Activated naive CD8-positive, alpha-beta T cell treated with anti-CD3 and anti-CD28 coated beads, Interleukin-2, amount 50 U/mL, for 24 hours (primary cell): ENCODE results near the gene MRPL43.

Experiments
- ATAC-seq: fragments of 150-1000 bp; cut with Tn5 transposase; one replicate; pipeline ENCODE4 v1.10.0; 2021
- DNase-seq: peaks from one replicate; pipeline ENCODE4 v3.0.0; 2021
- H3K27ac Mint-ChIP-seq: one replicate; pipeline ENCODE4 v1.8.0; 2021; ENCODE audit warnings: mild to moderate bottlenecking, mixed read lengths
- H3K27me3 Mint-ChIP-seq: one replicate; pipeline ENCODE4 v1.8.0; 2021; ENCODE audit warnings: mixed read lengths
- H3K36me3 Mint-ChIP-seq: one replicate; pipeline ENCODE4 v1.8.0; 2021; ENCODE audit warnings: low read depth, mixed read lengths
- H3K4me1 Mint-ChIP-seq: one replicate; pipeline ENCODE4 v1.8.0; 2021; ENCODE audit warnings: mixed read lengths
- H3K4me3 Mint-ChIP-seq: one replicate; pipeline ENCODE4 v1.8.0; 2021; ENCODE audit warnings: mild to moderate bottlenecking, moderate library complexity, mixed read lengths
- H3K9me3 Mint-ChIP-seq: one replicate; pipeline ENCODE4 v1.8.0; 2021; ENCODE audit warnings: mixed read lengths

The MRPL43 gene

DNA sequence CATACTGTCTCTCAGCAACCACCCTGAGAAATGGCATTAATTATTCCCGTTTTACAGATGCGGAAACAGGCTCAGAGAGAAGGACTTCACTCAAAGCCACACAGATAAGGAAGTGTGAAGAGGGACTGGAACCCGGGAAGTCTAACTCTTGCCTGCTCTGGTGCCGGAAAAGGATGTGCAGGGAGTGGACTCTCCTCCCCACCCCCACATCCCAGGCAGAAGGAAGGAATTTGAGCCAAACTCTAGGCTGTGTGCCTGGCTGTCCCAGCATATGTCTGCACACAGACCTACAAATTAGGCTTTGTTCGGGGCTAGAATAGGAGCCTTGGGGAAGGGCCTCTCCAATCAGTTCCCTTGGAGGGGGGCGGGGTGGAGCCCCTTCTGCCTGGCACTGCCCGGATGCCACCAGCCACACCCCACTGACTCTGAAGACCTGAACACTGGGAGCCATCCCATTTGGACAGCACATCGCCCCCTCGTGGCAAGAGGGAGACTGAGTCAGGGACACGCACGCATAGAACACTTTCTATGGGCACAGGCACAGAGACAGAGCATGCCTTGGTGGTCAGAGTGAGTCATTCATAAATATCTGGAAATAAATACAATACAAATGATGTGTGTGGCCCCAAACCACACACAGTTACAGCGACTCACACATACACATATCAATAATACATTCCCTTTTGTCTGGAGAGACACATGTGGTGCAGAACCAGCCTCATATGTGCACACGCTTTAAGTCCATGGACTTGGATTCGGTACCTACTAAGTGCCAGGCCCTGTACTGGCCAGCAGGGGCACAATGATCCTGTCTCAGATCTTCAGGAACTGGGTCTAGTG, 25.4 kb upstream of the MRPL43 start:
- H3K4me1 Mint-ChIP-seq: peaks cover 28% of the 10 kb centered on the region
- H3K36me3 Mint-ChIP-seq: no peaks in the 10 kb centered on the region
- H3K4me3 Mint-ChIP-seq: no peak overlapping the region
- peak; percentile 86 for DNase-seq
- ATAC-seq: peak; percentile 84
- peak overlapping the region; percentile 19 for H3K27ac Mint-ChIP-seq
- H3K9me3 Mint-ChIP-seq: no peaks in the 10 kb centered on the region
- H3K27me3 Mint-ChIP-seq: peaks cover 27% of the 10 kb centered on the region

- Mint-ChIP-seq H3K4me3 (no peak overlapping the region), H3K27me3 (peaks cover 18% of the 10 kb centered on the region), H3K36me3 (no peaks in the 10 kb centered on the region), H3K4me1 (peaks cover 27% of the 10 kb centered on the region), H3K9me3 (no peaks in the 10 kb centered on the region), H3K27ac (no peak overlapping the region)
- DNase-seq (no peak), ATAC-seq (no peak)
Observed at GRCh38 chr10:101011517-101012423, 24.5 kb upstream of the MRPL43 start.

GRCh38 chr10:101010329-101010728, 23.0 kb upstream of the MRPL43 start:
- Mint-ChIP-seq H3K4me1 (peaks cover 26% of the 10 kb centered on the region), H3K27me3 (peaks cover 12% of the 10 kb centered on the region), H3K9me3 (no peaks in the 10 kb centered on the region), H3K27ac (no peak overlapping the region), H3K36me3 (no peaks in the 10 kb centered on the region), H3K4me3 (no peak overlapping the region)
- ATAC-seq: no peak
- DNase-seq: no peak

DNA sequence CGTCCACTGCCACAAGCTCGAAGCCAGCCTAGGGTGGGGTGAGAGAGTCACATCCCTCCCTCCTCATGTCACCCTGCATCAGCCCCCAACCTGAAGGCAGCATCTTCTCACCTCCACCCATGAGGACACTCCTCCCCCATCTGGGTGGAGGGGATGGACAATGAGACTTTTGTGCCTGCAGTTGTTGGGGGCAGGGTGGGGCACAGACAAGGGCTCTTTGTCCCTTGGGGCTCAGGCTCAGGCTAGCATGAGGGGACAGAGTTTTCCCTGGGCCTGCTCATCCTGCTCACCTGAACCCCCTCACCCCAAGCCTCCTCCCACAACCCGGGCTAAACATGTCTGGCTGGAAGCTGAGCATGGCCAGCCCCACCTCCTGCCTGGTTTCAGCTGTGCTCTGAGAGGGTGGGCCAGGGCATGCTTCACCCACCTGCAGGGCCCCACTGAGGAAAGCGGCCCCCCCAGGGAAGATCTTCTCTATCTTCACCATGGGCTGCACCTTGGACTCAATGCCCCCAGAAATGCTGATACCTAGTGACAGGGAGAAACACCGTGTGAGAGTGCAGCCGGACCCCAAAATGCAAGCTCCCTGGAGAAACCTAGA, 21.6 kb upstream of the MRPL43 start:
- Mint-ChIP-seq H3K27ac (no peak overlapping the region), H3K4me3 (no peak overlapping the region), H3K4me1 (peaks cover 12% of the 10 kb centered on the region), H3K27me3 (peaks cover 6% of the 10 kb centered on the region), H3K36me3 (no peaks in the 10 kb centered on the region), H3K9me3 (no peaks in the 10 kb centered on the region)
- ATAC-seq: no peak
- DNase-seq: no peak

GRCh38 chr10:101007915-101008822, 20.9 kb upstream of the MRPL43 start:
- Mint-ChIP-seq H3K27ac (no peak overlapping the region), H3K36me3 (no peaks in the 10 kb centered on the region), H3K9me3 (no peaks in the 10 kb centered on the region), H3K4me3 (no peak overlapping the region), H3K27me3 (peaks cover 1% of the 10 kb centered on the region), H3K4me1 (peaks cover 7% of the 10 kb centered on the region)
- no peak for DNase-seq
- ATAC-seq: no peak

DNA sequence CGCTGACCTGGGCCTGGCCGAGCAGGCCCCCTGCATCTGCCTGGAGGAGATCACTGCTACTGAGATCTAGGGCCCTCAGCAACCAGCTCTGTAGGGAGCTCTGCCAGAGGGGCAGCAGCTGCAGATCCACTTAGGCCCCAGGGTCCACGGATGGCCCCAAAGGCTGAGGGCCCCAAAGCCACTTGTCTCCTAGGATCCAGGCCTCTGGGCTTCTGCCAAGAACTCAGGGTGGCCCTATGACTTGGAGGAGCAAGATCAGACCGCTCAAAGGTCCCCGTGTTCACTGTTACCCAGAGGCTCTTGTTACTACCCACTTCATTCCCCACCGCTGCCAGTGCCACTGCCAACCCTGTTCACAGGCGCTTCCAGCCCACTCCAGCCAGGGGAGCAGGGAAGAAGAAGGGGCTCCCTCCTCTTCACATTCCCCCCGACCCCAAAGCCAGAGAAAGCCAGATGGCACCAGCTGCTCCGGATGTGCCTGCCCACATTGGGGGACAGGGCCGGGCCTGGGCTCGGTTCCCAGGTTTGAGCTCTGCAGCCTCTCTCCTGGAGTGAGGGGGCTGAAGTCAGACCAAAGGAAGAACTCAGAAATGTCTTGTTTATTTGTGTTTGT, 19.9 kb upstream of the MRPL43 start:
- H3K36me3 Mint-ChIP-seq: no peaks in the 10 kb centered on the region
- H3K27me3 Mint-ChIP-seq: no peaks in the 10 kb centered on the region
- no peak overlapping the region for H3K27ac Mint-ChIP-seq
- ATAC-seq (no peak), DNase-seq (no peak)
- no peaks in the 10 kb centered on the region for H3K4me1 Mint-ChIP-seq
- H3K4me3 Mint-ChIP-seq: no peak overlapping the region
- no peaks in the 10 kb centered on the region for H3K9me3 Mint-ChIP-seq

- H3K4me1 Mint-ChIP-seq: no peaks in the 10 kb centered on the region
- no peak overlapping the region for H3K27ac Mint-ChIP-seq
- H3K4me3 Mint-ChIP-seq: no peak overlapping the region
- DNase-seq: no peak
- no peaks in the 10 kb centered on the region for H3K27me3 Mint-ChIP-seq
- H3K9me3 Mint-ChIP-seq: no peaks in the 10 kb centered on the region
- no peak for ATAC-seq
- H3K36me3 Mint-ChIP-seq: no peaks in the 10 kb centered on the region
Observed at GRCh38 chr10:101006593-101007098, 19.3 kb upstream of the MRPL43 start.

DNA sequence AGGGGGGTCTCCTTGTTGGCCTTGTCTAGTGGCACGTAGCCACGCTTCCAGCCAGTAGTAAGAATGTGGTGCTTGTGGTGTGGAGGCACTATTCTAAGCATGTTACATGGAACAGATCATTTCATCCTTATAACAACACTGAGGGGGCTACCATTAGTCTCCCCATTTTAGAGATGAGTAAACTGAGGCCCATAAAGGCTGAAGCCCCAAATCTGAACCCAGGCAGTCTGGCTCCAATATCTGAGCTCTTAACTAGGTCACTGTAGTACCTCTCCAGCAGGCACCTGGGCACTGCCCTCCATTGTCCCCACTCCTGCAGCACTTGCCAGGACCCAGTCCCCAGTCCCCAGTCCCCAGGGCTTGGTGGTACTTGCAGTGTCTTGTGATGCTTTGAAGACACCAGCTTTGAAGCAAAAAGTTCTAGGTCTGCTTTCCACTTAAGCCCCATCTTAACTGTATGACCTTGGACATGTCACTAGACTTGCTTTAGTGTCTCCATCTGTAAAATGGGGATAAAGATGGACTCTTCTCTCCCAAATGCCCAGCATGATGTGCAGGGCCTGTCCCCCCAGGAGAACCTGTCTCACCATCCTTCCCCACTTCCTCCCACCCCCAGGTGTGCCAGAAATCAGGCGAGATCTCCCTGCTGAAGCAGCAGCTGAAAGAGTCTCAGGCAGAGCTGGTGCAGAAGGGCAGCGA, 18.7 kb upstream of the MRPL43 start:
- Mint-ChIP-seq H3K9me3 (no peaks in the 10 kb centered on the region), H3K27me3 (no peaks in the 10 kb centered on the region), H3K36me3 (no peaks in the 10 kb centered on the region), H3K27ac (no peak overlapping the region), H3K4me1 (peaks cover 2% of the 10 kb centered on the region), H3K4me3 (no peak overlapping the region)
- no peak for DNase-seq
- ATAC-seq: no peak

DNA sequence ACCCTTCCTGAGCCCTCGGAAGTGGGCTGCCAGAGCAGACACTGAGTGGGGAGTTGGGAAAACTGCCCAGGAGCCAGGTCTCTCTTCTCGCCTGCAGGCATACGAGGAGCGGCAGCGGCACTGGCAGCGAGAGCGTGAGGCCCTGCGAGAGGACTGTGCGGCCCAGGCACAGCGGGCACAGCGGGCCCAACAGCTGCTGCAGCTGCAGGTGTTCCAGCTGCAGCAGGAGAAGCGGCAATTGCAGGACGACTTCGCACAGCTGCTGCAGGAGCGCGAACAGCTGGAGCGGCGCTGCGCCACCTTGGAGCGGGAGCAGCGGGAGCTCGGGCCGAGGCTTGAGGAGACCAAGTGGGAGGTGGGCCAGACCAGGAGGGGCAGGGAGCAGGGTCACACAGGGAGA, 18.1 kb upstream of the MRPL43 start:
- H3K9me3 Mint-ChIP-seq: no peaks in the 10 kb centered on the region
- DNase-seq (no peak), ATAC-seq (no peak)
- no peak overlapping the region for H3K4me3 Mint-ChIP-seq
- H3K36me3 Mint-ChIP-seq: no peaks in the 10 kb centered on the region
- H3K27me3 Mint-ChIP-seq: no peaks in the 10 kb centered on the region
- H3K27ac Mint-ChIP-seq: no peak overlapping the region
- H3K4me1 Mint-ChIP-seq: peaks cover 5% of the 10 kb centered on the region

- DNase-seq: no peak
- no peak for ATAC-seq
- no peak overlapping the region for H3K4me3 Mint-ChIP-seq
- H3K27me3 Mint-ChIP-seq: no peaks in the 10 kb centered on the region
- H3K9me3 Mint-ChIP-seq: no peaks in the 10 kb centered on the region
- peaks cover 8% of the 10 kb centered on the region for H3K4me1 Mint-ChIP-seq
- H3K36me3 Mint-ChIP-seq: no peaks in the 10 kb centered on the region
- no peak overlapping the region for H3K27ac Mint-ChIP-seq
Observed at GRCh38 chr10:101003639-101004206, 16.4 kb upstream of the MRPL43 start.

DNA sequence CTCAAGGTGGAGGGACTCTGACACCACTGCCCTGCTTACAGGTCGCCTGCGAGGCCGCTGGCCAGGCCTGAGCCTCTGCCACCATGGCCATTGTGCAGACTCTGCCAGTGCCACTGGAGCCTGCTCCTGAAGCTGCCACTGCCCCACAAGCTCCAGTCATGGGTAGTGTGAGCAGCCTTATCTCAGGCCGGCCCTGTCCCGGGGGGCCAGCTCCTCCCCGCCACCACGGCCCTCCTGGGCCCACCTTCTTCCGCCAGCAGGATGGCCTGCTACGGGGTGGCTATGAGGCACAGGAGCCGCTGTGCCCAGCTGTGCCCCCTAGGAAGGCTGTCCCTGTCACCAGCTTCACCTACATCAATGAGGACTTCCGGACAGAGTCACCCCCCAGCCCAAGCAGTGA, 15.2 kb upstream of the MRPL43 start:
- no peaks in the 10 kb centered on the region for H3K36me3 Mint-ChIP-seq
- ATAC-seq: no peak
- H3K4me1 Mint-ChIP-seq: peaks cover 16% of the 10 kb centered on the region
- DNase-seq: no peak
- H3K9me3 Mint-ChIP-seq: no peaks in the 10 kb centered on the region
- H3K4me3 Mint-ChIP-seq: no peak overlapping the region
- no peaks in the 10 kb centered on the region for H3K27me3 Mint-ChIP-seq
- no peak overlapping the region for H3K27ac Mint-ChIP-seq

GRCh38 chr10:101001659-101002035, 14.3 kb upstream of the MRPL43 start:
- no peaks in the 10 kb centered on the region for H3K36me3 Mint-ChIP-seq

More at GRCh38 chr10:101001659-101002035, 14.3 kb upstream of the MRPL43 start:
- no peak for ATAC-seq
- H3K27me3 Mint-ChIP-seq: no peaks in the 10 kb centered on the region
- H3K4me1 Mint-ChIP-seq: peaks cover 19% of the 10 kb centered on the region
- H3K4me3 Mint-ChIP-seq: no peak overlapping the region
- no peak overlapping the region for H3K27ac Mint-ChIP-seq
- no peaks in the 10 kb centered on the region for H3K9me3 Mint-ChIP-seq
- DNase-seq: no peak
